LNCaP clone FGC (cell line): Measurements from ENCODE around the gene NRCAM.

Source experiments
- DNase-seq: peaks from one replicate; pipeline ENCODE4 v3.0.0-alpha.2; 2011; ENCODE audit warnings: low read depth
- H3K4me3 ChIP-seq: 2 replicates; pipeline ENCODE4 v1.5.1; 2011; ENCODE audit warnings: mild to moderate bottlenecking, low read depth, low read length, control low read depth
- CTCF ChIP-seq: IDR thresholded peaks from 2 replicates; pipeline ENCODE4 v1.5.1; 2012; ENCODE audit warnings: mild to moderate bottlenecking; ENCODE audit not compliant: control insufficient read depth, insufficient read depth; ENCODE audit errors: extremely low read depth

Gene NRCAM

DNA sequence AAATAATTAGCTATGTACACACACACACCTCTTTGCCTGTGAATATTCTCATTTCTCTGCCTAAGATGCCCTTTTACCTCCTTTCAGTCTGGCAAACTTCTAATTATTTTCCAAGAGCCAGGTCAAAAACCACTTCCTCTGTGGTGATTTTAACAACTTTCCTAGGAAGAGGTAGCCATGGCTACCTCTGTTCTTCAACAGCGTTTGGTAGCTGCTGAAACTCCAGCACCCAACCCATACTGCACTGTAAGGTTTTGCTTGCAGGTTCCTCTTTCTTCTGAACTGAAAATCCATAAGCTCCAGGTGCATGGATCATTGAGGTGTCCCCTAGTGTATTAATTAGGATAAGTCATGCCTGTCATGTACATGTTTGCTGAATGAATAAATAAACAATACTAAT, 25.6 kb downstream of the NRCAM start:
- DNase-seq, result no peak

DNA sequence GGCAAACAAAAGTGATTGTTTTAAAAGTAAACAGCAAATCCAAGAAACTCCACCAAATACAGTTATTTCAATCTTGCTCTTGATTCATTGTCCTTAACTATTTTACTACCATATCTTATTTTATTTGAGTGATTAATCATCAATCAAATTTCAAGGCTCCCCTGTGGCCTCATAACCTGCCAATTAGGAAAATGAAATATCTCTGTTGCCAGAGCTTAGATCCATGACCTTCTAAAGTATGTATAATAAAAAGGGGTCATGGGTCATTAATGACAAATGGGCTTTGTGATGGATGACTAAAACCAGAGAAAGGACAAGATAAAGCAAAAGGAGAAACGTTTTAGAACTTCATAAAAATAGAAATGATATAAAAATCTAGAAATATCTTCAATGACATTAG, 28.5 kb downstream of the NRCAM start:
- TF ChIP-seq CTCF, result no peak
- no peak overlapping the region for H3K4me3 ChIP-seq

More for the DNA sequence above, 25.6 kb downstream of the NRCAM start:
- TF ChIP-seq CTCF, result no peak
- H3K4me3 ChIP-seq, result no peak overlapping the region

DNA sequence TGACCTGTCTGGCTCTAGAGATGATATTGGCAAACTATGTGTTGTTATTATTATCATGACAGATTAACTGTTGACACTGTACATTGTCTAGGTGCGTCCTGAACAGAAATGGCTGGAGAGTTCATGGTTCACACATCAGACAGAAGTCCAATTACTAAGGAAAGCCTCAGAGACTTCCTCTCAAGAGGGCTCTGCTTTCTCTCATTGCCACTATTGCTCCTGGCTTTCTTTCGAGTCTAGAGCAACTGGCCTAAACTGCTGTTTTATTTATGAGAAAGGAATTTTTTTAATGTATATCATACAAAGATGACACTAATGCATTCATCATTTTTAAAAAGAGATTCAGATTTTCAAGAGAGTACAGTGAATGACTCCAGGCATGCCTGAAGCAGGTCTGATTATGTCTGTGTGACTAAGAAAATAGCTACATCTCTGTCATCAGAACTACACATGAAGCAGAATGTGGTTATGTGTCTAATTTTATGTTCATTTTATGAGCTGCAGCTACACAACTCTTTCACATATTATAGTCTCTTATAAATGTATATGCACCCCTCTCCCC, 30.4 kb downstream of the NRCAM start:
- DNase-seq, result no peak
- H3K4me3 ChIP-seq, result no peak overlapping the region
- TF ChIP-seq CTCF, result no peak

More for the DNA sequence above, 28.5 kb downstream of the NRCAM start:
- DNase-seq, result no peak

DNA sequence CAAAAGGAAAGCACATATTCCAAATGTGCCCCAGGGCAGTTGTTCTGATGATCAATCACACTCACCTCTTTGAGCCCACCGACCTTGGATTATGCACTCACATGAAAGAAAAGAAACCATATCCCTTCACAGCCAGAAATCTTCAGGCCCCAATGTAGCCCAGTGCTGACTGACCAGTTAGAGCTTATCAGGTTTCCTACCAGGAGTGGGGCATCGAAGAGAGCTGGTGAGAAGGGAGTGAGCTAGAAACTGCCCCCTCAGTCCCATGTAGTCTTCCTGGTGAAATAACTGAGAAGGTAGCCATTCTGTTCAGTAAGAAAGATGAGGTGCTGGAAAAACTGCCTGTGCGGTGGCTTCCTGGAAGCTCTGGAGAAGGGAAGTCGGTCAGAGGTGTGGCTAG, 32.2 kb downstream of the NRCAM start:
- H3K4me3 ChIP-seq, result no peak overlapping the region
- DNase-seq, result no peak
- TF ChIP-seq CTCF, result no peak

GRCh38 chr7:108423089-108423989, 32.9 kb downstream of the NRCAM start:
- no peak for TF ChIP-seq CTCF
- no peak for DNase-seq
- no peak overlapping the region for H3K4me3 ChIP-seq

- no peak for TF ChIP-seq CTCF
These were observed 34.4 kb downstream of the NRCAM start for GRCh38 chr7:108421720-108422331.

More at GRCh38 chr7:108421720-108422331, 34.4 kb downstream of the NRCAM start:
- H3K4me3 ChIP-seq, result no peak overlapping the region
- peak; percentile 33 for DNase-seq
